GM12878 (cell line): Measurements from ENCODE around the gene COL23A1. TPM values are rescaled to one million over a fixed set of nuclear protein-coding genes. Genes with fewer than 3 reads are reported as not detected.
A peak's percentile ranks its signal among the peaks of the same experiment; 100 is the strongest.

Source experiments
- ATAC-seq: fragments of 200-7000 bp; cut with Tn5 transposase; 3 replicates; pipeline ENCODE4 v1.9.1; 2020; ENCODE audit warnings: mild to moderate bottlenecking, moderate library complexity
- BruUV-seq: library from RNA; stranded (reverse); fragments of 400-500 nt; replicated peaks from 2 replicates; lab custom pipeline; 2021; lab: Mats Ljungman, UMichigan
- CTCF ChIA-PET: fragments of 300-600 bp; sonication (Branson Sonifier 250); formaldehyde crosslinking; extraction: SDS; loops from one replicate; lab custom pipeline; 2021; ENCODE audit warnings: inconsistent platforms; lab: Yijun Ruan, JAX
- POLR2A ChIA-PET: fragments of 350-600 bp; formaldehyde crosslinking; extraction: SDS; loops from one replicate; lab custom pipeline; 2021; ENCODE audit warnings: inconsistent platforms; lab: Charles Lee
- RAD21 ChIA-PET: fragments of 300-600 bp; sonication (Branson Sonifier 250); formaldehyde crosslinking; loops from one replicate; lab custom pipeline; 2023; ENCODE audit warnings: antibody characterized with exemption; ENCODE audit not compliant: unreplicated experiment; lab: Charles Lee
- SMC1A ChIA-PET: fragments of 300-600 bp; sonication (Branson Sonifier 250); formaldehyde crosslinking; loops from one replicate; lab custom pipeline; 2023; ENCODE audit not compliant: unreplicated experiment, uncharacterized antibody; lab: Charles Lee
- DNase-seq: peaks from one replicate; pipeline ENCODE4 v3.0.0-alpha.2; 2011; ENCODE audit warnings: low read depth, low spot score
- FAIRE-seq: peaks from 3 replicates; lab custom pipeline; 2011; peaks lifted over from hg19 to GRCh38; lab: Jason Lieb, UNC
- H2AFZ ChIP-seq: 2 replicates; pipeline ENCODE4 v1.6.0; 2011; ENCODE audit warnings: low read depth, low read length, control low read depth; ENCODE audit not compliant: control insufficient read depth
- H3K27ac ChIP-seq: 2 replicates; pipeline ENCODE4 v1.5.1; 2011; ENCODE audit warnings: control low read depth; ENCODE audit not compliant: control insufficient read depth, insufficient read depth
- H3K27me3 ChIP-seq, 2 experiments: replicated peaks in 1 of 2; 2 replicates each; pipeline versions ENCODE4 v1.6.0 to v1.6.1; 2011; ENCODE audit warnings: low read length in 1 of 2; ENCODE audit not compliant: control insufficient read depth in 2 of 2, insufficient read depth in 2 of 2
- H3K36me3 ChIP-seq, 2 experiments: 2 replicates each; pipeline ENCODE4 v1.5.1; 2011; ENCODE audit warnings: low read length in 1 of 2; ENCODE audit not compliant: control insufficient read depth in 2 of 2, insufficient read depth in 2 of 2
- H3K4me1 ChIP-seq: 2 replicates; pipeline ENCODE4 v1.6.1; 2011; ENCODE audit warnings: mild to moderate bottlenecking, low read length, moderate library complexity, mixed read lengths; ENCODE audit not compliant: control insufficient read depth, insufficient read depth
- H3K4me2 ChIP-seq: 2 replicates; pipeline ENCODE4 v1.6.0; 2011; ENCODE audit warnings: control low read depth; ENCODE audit not compliant: control insufficient read depth, insufficient read depth
- H3K4me3 ChIP-seq: fragments of 200-600 bp; sonication (generic); 2 replicates; pipeline ENCODE4 v1.5.1; 2016
- H3K79me2 ChIP-seq: 2 replicates; pipeline ENCODE4 v1.6.0; 2011; ENCODE audit warnings: low read length; ENCODE audit not compliant: control insufficient read depth, insufficient read depth
- H3K9ac ChIP-seq: 2 replicates; pipeline ENCODE4 v1.8.0; 2011; ENCODE audit warnings: low read length, control low read depth, mixed read lengths; ENCODE audit not compliant: control insufficient read depth, insufficient read depth
- H3K9me3 ChIP-seq: replicated peaks from 3 replicates; pipeline ENCODE4 v1.5.1; 2011; ENCODE audit warnings: mild to moderate bottlenecking, low read length; ENCODE audit not compliant: control insufficient read depth, insufficient read depth
- H4K20me1 ChIP-seq: 2 replicates; pipeline ENCODE4 v1.6.0; 2011; ENCODE audit not compliant: control insufficient read depth, insufficient read depth
- ATF7 ChIP-seq: fragments of 450-650 bp; IDR thresholded peaks from 2 replicates; pipeline ENCODE4 v1.6.1; 2016; ENCODE audit warnings: low read depth, mild to moderate bottlenecking
- GABPA ChIP-seq: IDR thresholded peaks from 2 replicates; pipeline ENCODE4 v1.6.1; 2014; ENCODE audit warnings: antibody characterized with exemption, low read depth, mild to moderate bottlenecking, inconsistent platforms
- HDAC6 ChIP-seq: fragments of 200-600 bp; sonication (generic); IDR thresholded peaks from one replicate; pipeline ENCODE4 v1.8.0; 2017; ENCODE audit warnings: antibody characterized with exemption; ENCODE audit not compliant: unreplicated experiment
- HDGF ChIP-seq: fragments of 450-650 bp; IDR thresholded peaks from 2 replicates; pipeline ENCODE4 v1.6.1; 2016; ENCODE audit warnings: antibody characterized with exemption
- NFXL1 ChIP-seq: fragments of 450-650 bp; IDR thresholded peaks from 2 replicates; pipeline ENCODE4 v1.6.1; 2017; ENCODE audit warnings: antibody characterized with exemption, mild to moderate bottlenecking, borderline replicate concordance
- NR2C2 ChIP-seq: IDR thresholded peaks from 2 replicates; pipeline ENCODE4 v1.6.1; 2011; ENCODE audit warnings: borderline replicate concordance, low read depth; ENCODE audit not compliant: control insufficient read depth, insufficient read length
- PML ChIP-seq: IDR thresholded peaks from 2 replicates; pipeline ENCODE4 v1.6.1; 2012; ENCODE audit warnings: low read length, inconsistent platforms
- POU2F2 ChIP-seq: IDR thresholded peaks from 3 replicates; pipeline ENCODE4 v1.6.1; 2011; ENCODE audit warnings: low read depth, mild to moderate bottlenecking, low read length, borderline replicate concordance
- SIX5 ChIP-seq: IDR thresholded peaks from 2 replicates; pipeline ENCODE4 v1.6.1; 2011; ENCODE audit warnings: mild to moderate bottlenecking, low read depth, low read length, moderate library complexity; ENCODE audit not compliant: severe bottlenecking
- STAT3 ChIP-seq: IDR thresholded peaks from 2 replicates; pipeline ENCODE4 v1.6.1; 2011; ENCODE audit warnings: low read depth, low read length, improper control_type of control experiment
- SUZ12 ChIP-seq: fragments of 200-600 bp; sonication (generic); IDR thresholded peaks from one replicate; pipeline ENCODE4 v1.6.1; 2018; ENCODE audit warnings: antibody characterized with exemption, mild to moderate bottlenecking; ENCODE audit not compliant: unreplicated experiment
- ZNF24 ChIP-seq: fragments of 450-650 bp; IDR thresholded peaks from 2 replicates; pipeline ENCODE4 v1.6.1; 2017; ENCODE audit warnings: antibody characterized with exemption, mild to moderate bottlenecking
- WGBS: methylation state at CpG from one replicate; pipeline ENCODE4 v1.1.6; 2016; ENCODE audit warnings: low lambda C conversion rate; ENCODE audit not compliant: insufficient replicate concordance, insufficient coverage; ENCODE audit errors: missing lambda C conversion rate; 5-methylcytosine and 5-hydroxymethylcytosine counted together
- in situ Hi-C: fragments of 300-500 bp; cut with MboI; formaldehyde crosslinking; loops from 9 replicates; pipeline ENCODE4 v1.14.3; 2018; ENCODE audit warnings: mixed read lengths
- intact Hi-C: fragments of 100-400 bp; cut with micrococcal nuclease; formaldehyde crosslinking; loops from one replicate; pipeline ENCODE4 v1.14.2; 2022; ENCODE audit not compliant: unreplicated experiment
- polyA plus RNA-seq, 11 experiments: library from polyadenylated mRNA; depleted of rRNA in 4 of 11; unstranded in 6 of 11; stranded (reverse) in 5 of 11; fragments of >200 nt; fragmentation: Nextera tagmentation in 4 of 11; fragmentation: Illumina TruSeq in 1 of 11; extraction: Ambion mirVana in 4 of 11; extraction: Trizol in 1 of 11; gene quantifications; 1 replicate in 1 of 11; 2 replicates in 10 of 11; pipeline versions ENCODE4 v1.2.1 to v1.2.3, GENCODE V29; 2011 to 2016; ENCODE audit warnings: inconsistent platforms in 2 of 11, missing spikeins in 2 of 11, low read depth in 1 of 11
- total RNA-seq, 4 experiments: library from RNA; depleted of rRNA in 3 of 4; stranded (reverse); fragments of >200 nt in 3 of 4; fragmentation: Illumina TruSeq in 1 of 4; extraction: Trizol in 1 of 4; gene quantifications; 2 replicates each; pipeline versions ENCODE4 v1.2.1 to v1.2.3, GENCODE V29; 2013 to 2021
- TF ChIP-seq, protein P1 (sequence below): fragments of 450-650 bp; IDR thresholded peaks from 2 replicates; pipeline ENCODE4 v1.6.1; 2018; ENCODE audit warnings: mild to moderate bottlenecking, low read depth, moderate library complexity; ENCODE audit not compliant: partially characterized antibody
- TF ChIP-seq, protein P2 (sequence below): fragments of 450-650 bp; IDR thresholded peaks from 2 replicates; pipeline ENCODE4 v1.6.1; 2017; ENCODE audit warnings: low read depth, mild to moderate bottlenecking, moderate library complexity

Gene COL23A1
- total and polyA plus RNA-seq, 10 of the 15 experiments (the other 5 are each of a cell fraction or from before 2014, with no cell fraction given): 0.03 to 0.83 (median 0.09) TPM; not detected in 5

DNA sequence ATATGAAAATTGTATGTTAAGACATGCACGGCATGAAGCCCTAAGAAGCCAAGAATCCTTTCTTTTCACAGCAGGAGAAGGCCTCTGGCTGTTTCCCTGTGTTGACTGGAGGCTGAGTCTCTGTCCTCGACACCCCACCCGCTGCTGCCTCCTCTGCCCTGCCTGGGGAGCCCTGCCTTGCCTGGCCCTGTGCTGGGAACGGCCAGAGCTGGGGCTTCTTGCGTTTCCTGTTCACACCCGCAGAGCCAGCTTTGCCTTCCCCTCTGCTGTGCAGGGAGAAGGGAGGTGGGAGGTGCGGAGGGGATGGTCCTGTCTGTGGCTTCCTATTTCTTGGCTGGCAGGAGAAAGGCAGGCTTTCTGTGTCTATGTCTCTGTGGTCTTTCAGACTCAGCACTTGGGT lies 396.2 kb downstream of the COL23A1 start:
- no peaks in the 10 kb centered on the region for H4K20me1 ChIP-seq
- POLR2A ChIA-PET: interaction anchor here (0.6 kb wide), 1 partner anchor 981 kb away, joined by 4 read pairs; no protein-coding TSS in a partner anchor
- ATAC-seq: peak; percentile 50; the same call in 2 of the 3 replicates
- BruUV-seq: no TSS peak
- peaks cover 0 to 5% of the 10 kb centered on the region in 2 experiments; a peak in 3 of 4 replicates for H3K27me3 ChIP-seq
- H3K79me2 ChIP-seq: no peaks in the 10 kb centered on the region
- no peak for DNase-seq
- intact Hi-C loops: no loop called here
- H3K36me3 ChIP-seq: no peaks in the 10 kb centered on the region
- no peak overlapping the region for H3K9ac ChIP-seq
- SMC1A ChIA-PET: no interaction called here
- no peak overlapping the region for H3K4me3 ChIP-seq
- no peak for FAIRE-seq
- no peaks in the 10 kb centered on the region for H3K9me3 ChIP-seq
- no peaks in the 10 kb centered on the region for H3K4me1 ChIP-seq
- no peak overlapping the region for H3K4me2 ChIP-seq
- H3K27ac ChIP-seq: no peak overlapping the region
- in situ Hi-C loops: no loop called here
- WGBS: 4% methylated on average over 6 of the region's 7 CpGs
- H2AFZ ChIP-seq: no peak overlapping the region
- RAD21 ChIA-PET: no interaction called here
- CTCF ChIA-PET: no interaction called here
- no peak for TF ChIP-seq STAT3

DNA sequence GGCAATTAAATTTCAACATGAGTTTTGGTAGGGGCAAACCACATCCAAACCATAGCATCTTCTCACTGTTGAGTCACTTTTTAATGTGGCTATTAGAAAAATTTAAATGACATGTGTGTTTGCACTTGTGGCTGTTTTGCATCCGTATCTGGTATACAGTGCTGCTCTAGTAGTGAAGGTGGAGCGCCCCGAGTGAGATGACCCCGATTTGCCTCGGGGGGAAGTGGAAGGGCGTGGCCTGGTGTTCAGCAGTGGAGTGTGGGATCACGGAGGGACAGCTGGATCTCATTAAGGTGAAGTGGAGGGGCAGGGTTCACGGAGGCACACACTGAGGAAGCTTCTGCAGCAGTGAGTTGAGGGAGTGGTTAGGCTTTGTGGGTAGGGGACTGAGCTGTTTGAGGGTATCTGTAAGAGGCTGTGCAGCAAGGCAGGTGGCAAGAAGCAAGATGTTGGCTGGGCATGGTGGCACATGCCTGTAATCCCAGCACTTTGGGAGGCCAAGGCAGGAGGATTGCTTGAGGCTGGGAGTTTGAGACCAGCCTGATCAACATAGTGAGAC lies 396.9 kb downstream of the COL23A1 start:
- WGBS: 21% methylated on average over 8 of the region's 8 CpGs
- H3K27me3 ChIP-seq: peaks cover 0 to 5% of the 10 kb centered on the region in 2 experiments; a peak in 3 of 4 replicates
- in situ Hi-C loops: no loop called here
- no peaks in the 10 kb centered on the region for H3K79me2 ChIP-seq
- no peak for ATAC-seq
- CTCF ChIA-PET: no interaction called here
- no peak for TF ChIP-seq POU2F2
- no peak for TF ChIP-seq NR2C2
- no peak for TF ChIP-seq HDGF
- TF ChIP-seq, protein P1, sequence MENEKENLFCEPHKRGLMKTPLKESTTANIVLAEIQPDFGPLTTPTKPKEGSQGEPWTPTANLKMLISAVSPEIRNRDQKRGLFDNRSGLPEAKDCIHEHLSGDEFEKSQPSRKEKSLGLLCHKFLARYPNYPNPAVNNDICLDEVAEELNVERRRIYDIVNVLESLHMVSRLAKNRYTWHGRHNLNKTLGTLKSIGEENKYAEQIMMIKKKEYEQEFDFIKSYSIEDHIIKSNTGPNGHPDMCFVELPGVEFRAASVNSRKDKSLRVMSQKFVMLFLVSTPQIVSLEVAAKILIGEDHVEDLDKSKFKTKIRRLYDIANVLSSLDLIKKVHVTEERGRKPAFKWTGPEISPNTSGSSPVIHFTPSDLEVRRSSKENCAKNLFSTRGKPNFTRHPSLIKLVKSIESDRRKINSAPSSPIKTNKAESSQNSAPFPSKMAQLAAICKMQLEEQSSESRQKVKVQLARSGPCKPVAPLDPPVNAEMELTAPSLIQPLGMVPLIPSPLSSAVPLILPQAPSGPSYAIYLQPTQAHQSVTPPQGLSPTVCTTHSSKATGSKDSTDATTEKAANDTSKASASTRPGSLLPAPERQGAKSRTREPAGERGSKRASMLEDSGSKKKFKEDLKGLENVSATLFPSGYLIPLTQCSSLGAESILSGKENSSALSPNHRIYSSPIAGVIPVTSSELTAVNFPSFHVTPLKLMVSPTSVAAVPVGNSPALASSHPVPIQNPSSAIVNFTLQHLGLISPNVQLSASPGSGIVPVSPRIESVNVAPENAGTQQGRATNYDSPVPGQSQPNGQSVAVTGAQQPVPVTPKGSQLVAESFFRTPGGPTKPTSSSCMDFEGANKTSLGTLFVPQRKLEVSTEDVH: no peak
- no peak for TF ChIP-seq ATF7
- TF ChIP-seq, protein P2, sequence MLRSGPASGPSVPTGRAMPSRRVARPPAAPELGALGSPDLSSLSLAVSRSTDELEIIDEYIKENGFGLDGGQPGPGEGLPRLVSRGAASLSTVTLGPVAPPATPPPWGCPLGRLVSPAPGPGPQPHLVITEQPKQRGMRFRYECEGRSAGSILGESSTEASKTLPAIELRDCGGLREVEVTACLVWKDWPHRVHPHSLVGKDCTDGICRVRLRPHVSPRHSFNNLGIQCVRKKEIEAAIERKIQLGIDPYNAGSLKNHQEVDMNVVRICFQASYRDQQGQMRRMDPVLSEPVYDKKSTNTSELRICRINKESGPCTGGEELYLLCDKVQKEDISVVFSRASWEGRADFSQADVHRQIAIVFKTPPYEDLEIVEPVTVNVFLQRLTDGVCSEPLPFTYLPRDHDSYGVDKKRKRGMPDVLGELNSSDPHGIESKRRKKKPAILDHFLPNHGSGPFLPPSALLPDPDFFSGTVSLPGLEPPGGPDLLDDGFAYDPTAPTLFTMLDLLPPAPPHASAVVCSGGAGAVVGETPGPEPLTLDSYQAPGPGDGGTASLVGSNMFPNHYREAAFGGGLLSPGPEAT: no peak
- no peak for TF ChIP-seq NFXL1
- no peak for TF ChIP-seq GABPA
- no peak for TF ChIP-seq ZNF24
- no peak for TF ChIP-seq SIX5
- no peak for TF ChIP-seq PML
- no peak for TF ChIP-seq HDAC6
- no peak for TF ChIP-seq SUZ12
- TF ChIP-seq, all 136 proteins: peak for 0
- FAIRE-seq (no peak), DNase-seq (no peak)
- no peaks in the 10 kb centered on the region for H3K9me3 ChIP-seq
- H2AFZ ChIP-seq: no peak overlapping the region
- no peak overlapping the region for H3K9ac ChIP-seq
- H3K4me1 ChIP-seq: no peaks in the 10 kb centered on the region
- ChIA-PET POLR2A (interaction anchor here (0.6 kb wide), 1 partner anchor 980 kb away, joined by 4 read pairs; no protein-coding TSS in a partner anchor), SMC1A (no interaction called here), RAD21 (no interaction called here)
- H3K4me3 ChIP-seq: no peak overlapping the region
- intact Hi-C loops: no loop called here
- H3K27ac ChIP-seq: no peak overlapping the region
- no peaks in the 10 kb centered on the region for H4K20me1 ChIP-seq
- no peaks in the 10 kb centered on the region for H3K36me3 ChIP-seq
- BruUV-seq: no TSS peak
- no peak overlapping the region for H3K4me2 ChIP-seq
